ENCODE data around the gene ATP12A. TPM values are rescaled to one million over a fixed set of nuclear protein-coding genes. Genes with fewer than 3 reads are reported as not detected.
A peak's percentile ranks its signal among the peaks of the same experiment; 100 is the strongest.

ATP12A gene
- total RNA-seq = under 1 TPM in 1 of 2 donors, not detected in 1; 0.12 TPM

GRCh38 chr13:24680258-24680920 lies at the start of gene ATP12A:
Gene ATP12A (plus strand): TSS chr13:24680408. CDS start chr13:24680744, 336 bp downstream.
- Mint-ChIP-seq H3K36me3 (no peaks in the 10 kb centered on the region), H3K9me3 (no peaks in the 10 kb centered on the region), H3K27ac (no peak within 1 kb of the TSS)
- peak in 1 of 2 donors; percentile 29 for ATAC-seq
- peak in 1 of 2 donors; percentile 36 for DNase-seq (ENCODE audit: low spot score in 2 of 2)

GRCh38 chr13:24630851-24631620 lies 49.2 kb upstream of the ATP12A start:
- H3K9me3 Mint-ChIP-seq = peaks cover 0 to 9% of the 10 kb centered on the region in 2 donors
- DNase-seq (ENCODE audit: low spot score in 2 of 2) (no peak), ATAC-seq (no peak)
- no peak overlapping the region for H3K27ac Mint-ChIP-seq
- H3K36me3 Mint-ChIP-seq = no peaks in the 10 kb centered on the region

GRCh38 chr13:24631922-24632321 lies 48.3 kb upstream of the ATP12A start:
- H3K36me3 Mint-ChIP-seq = no peaks in the 10 kb centered on the region

GRCh38 chr13:24632382-24633121 lies 47.7 kb upstream of the ATP12A start:
- Mint-ChIP-seq H3K36me3 (no peaks in the 10 kb centered on the region), H3K27ac (no peak overlapping the region), H3K9me3 (peaks cover 0 to 9% of the 10 kb centered on the region in 2 donors)
- ATAC-seq = peak in 1 of 2 donors; percentile 85
- no peak for DNase-seq (ENCODE audit: low spot score in 2 of 2)

More at GRCh38 chr13:24631922-24632321, 48.3 kb upstream of the ATP12A start:
- ATAC-seq (no peak), DNase-seq (ENCODE audit: low spot score in 2 of 2) (no peak)
- H3K27ac Mint-ChIP-seq = no peak overlapping the region
- peaks cover 0 to 9% of the 10 kb centered on the region in 2 donors for H3K9me3 Mint-ChIP-seq

GRCh38 chr13:24636776-24637175 lies 43.4 kb upstream of the ATP12A start:
- H3K9me3 Mint-ChIP-seq = no peaks in the 10 kb centered on the region
- DNase-seq (ENCODE audit: low spot score in 2 of 2) (no peak), ATAC-seq (no peak)
- H3K36me3 Mint-ChIP-seq = no peaks in the 10 kb centered on the region
- no peak overlapping the region for H3K27ac Mint-ChIP-seq

GRCh38 chr13:24638096-24638495 lies 42.1 kb upstream of the ATP12A start:
- ATAC-seq (no peak), DNase-seq (ENCODE audit: low spot score in 2 of 2) (no peak)
- Mint-ChIP-seq H3K9me3 (no peaks in the 10 kb centered on the region), H3K27ac (no peak overlapping the region), H3K36me3 (no peaks in the 10 kb centered on the region)

GRCh38 chr13:24640752-24641151 lies 39.5 kb upstream of the ATP12A start:
- no peaks in the 10 kb centered on the region for H3K36me3 Mint-ChIP-seq
- ATAC-seq (no peak), DNase-seq (ENCODE audit: low spot score in 2 of 2) (no peak)
- no peak overlapping the region for H3K27ac Mint-ChIP-seq
- H3K9me3 Mint-ChIP-seq = no peaks in the 10 kb centered on the region

GRCh38 chr13:24642219-24642618 lies 38.0 kb upstream of the ATP12A start:
- ATAC-seq = no peak
- Mint-ChIP-seq H3K9me3 (no peaks in the 10 kb centered on the region), H3K36me3 (no peaks in the 10 kb centered on the region), H3K27ac (no peak overlapping the region)
- no peak for DNase-seq (ENCODE audit: low spot score in 2 of 2)

- DNase-seq (ENCODE audit: low spot score in 2 of 2) = no peak
- Mint-ChIP-seq H3K9me3 (no peaks in the 10 kb centered on the region), H3K36me3 (peaks cover 0 to 8% of the 10 kb centered on the region in 2 donors)
Measured at GRCh38 chr13:24644036-24644435, 36.2 kb upstream of the ATP12A start.

GRCh38 chr13:24648271-24648670 lies 31.9 kb upstream of the ATP12A start:
- DNase-seq (ENCODE audit: low spot score in 2 of 2) (no peak), ATAC-seq (no peak)
- peaks cover 0 to 12% of the 10 kb centered on the region in 2 donors for H3K36me3 Mint-ChIP-seq
- H3K9me3 Mint-ChIP-seq = no peaks in the 10 kb centered on the region
- peak overlapping the region in 1 of 2 donors; percentile 86 for H3K27ac Mint-ChIP-seq

More at GRCh38 chr13:24644036-24644435, 36.2 kb upstream of the ATP12A start:
- no peak overlapping the region for H3K27ac Mint-ChIP-seq
- ATAC-seq = no peak

GRCh38 chr13:24648983-24649687 lies 31.1 kb upstream of the ATP12A start:
- Mint-ChIP-seq H3K27ac (peak overlapping the region; percentile 61 to 86), H3K9me3 (no peaks in the 10 kb centered on the region), H3K36me3 (peaks cover 0 to 12% of the 10 kb centered on the region in 2 donors)
- ATAC-seq = peak; percentile 80 to 94
- DNase-seq (ENCODE audit: low spot score in 2 of 2) = no peak

- ATAC-seq = no peak
Measured at GRCh38 chr13:24649688-24650043, 30.5 kb upstream of the ATP12A start.

GRCh38 chr13:24650161-24650560 lies 30.0 kb upstream of the ATP12A start:
- peaks cover 0 to 12% of the 10 kb centered on the region in 2 donors for H3K36me3 Mint-ChIP-seq
- peak overlapping the region in 1 of 2 donors; percentile 86 for H3K27ac Mint-ChIP-seq
- H3K9me3 Mint-ChIP-seq = no peaks in the 10 kb centered on the region
- DNase-seq (ENCODE audit: low spot score in 2 of 2) = no peak
- ATAC-seq = no peak

More at GRCh38 chr13:24649688-24650043, 30.5 kb upstream of the ATP12A start:
- H3K36me3 Mint-ChIP-seq = peaks cover 0 to 12% of the 10 kb centered on the region in 2 donors
- DNase-seq (ENCODE audit: low spot score in 2 of 2) = no peak
- peak overlapping the region in 1 of 2 donors; percentile 86 for H3K27ac Mint-ChIP-seq
- no peaks in the 10 kb centered on the region for H3K9me3 Mint-ChIP-seq

GRCh38 chr13:24651718-24652345 lies 28.4 kb upstream of the ATP12A start:
- Mint-ChIP-seq H3K36me3 (peaks cover 0 to 12% of the 10 kb centered on the region in 2 donors), H3K27ac (no peak overlapping the region), H3K9me3 (no peaks in the 10 kb centered on the region)
- no peak for ATAC-seq
- no peak for DNase-seq (ENCODE audit: low spot score in 2 of 2)

GRCh38 chr13:24652359-24652758 lies 27.8 kb upstream of the ATP12A start:
- ATAC-seq (no peak), DNase-seq (ENCODE audit: low spot score in 2 of 2) (no peak)
- no peaks in the 10 kb centered on the region for H3K9me3 Mint-ChIP-seq
- H3K36me3 Mint-ChIP-seq = peaks cover 0 to 12% of the 10 kb centered on the region in 2 donors
- no peak overlapping the region for H3K27ac Mint-ChIP-seq

- DNase-seq (ENCODE audit: low spot score in 2 of 2) (no peak), ATAC-seq (no peak)
- Mint-ChIP-seq H3K9me3 (no peaks in the 10 kb centered on the region), H3K36me3 (no peaks in the 10 kb centered on the region), H3K27ac (no peak overlapping the region)
Measured at GRCh38 chr13:24654741-24655140, 25.5 kb upstream of the ATP12A start.

All from activated naive CD4-positive, alpha-beta T cell treated with anti-CD3 and anti-CD28 coated beads, Interleukin-2, amount 50 U/mL, for 72 hours (primary cell).